ENCODE data around the gene ZCCHC14.
A peak's percentile ranks its signal among the peaks of the same experiment; 100 is the strongest.

ZCCHC14 gene

GRCh38 chr16:87474017-87474416 lies 18.8 kb downstream of the ZCCHC14 start:
- DNase-seq = no peak

GRCh38 chr16:87472935-87473334 lies 19.9 kb downstream of the ZCCHC14 start:
- DNase-seq = no peak

GRCh38 chr16:87472142-87472778 lies 20.6 kb downstream of the ZCCHC14 start:
- DNase-seq = no peak

- no peak for DNase-seq
Observed at GRCh38 chr16:87471278-87472141, 21.3 kb downstream of the ZCCHC14 start.

DNA sequence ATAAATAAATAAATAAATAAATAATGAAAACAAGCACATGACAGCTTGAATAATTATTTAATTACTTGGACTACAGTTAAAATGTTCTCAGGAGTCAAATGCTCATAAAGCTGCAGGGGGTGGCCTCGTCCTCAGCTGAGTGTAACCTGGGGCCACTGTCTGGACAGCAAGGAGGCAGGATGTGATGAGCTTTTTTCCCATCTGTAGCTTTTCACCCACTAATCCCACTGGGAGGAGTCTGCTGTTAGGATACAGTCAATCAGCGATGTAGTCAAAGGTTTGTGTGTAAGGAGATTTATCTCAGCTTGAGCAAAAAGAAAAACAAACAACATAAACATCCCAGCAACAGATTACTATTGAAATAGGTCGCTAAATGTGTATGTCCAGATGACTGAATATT lies 22.5 kb downstream of the ZCCHC14 start:
- no peak for DNase-seq

DNA sequence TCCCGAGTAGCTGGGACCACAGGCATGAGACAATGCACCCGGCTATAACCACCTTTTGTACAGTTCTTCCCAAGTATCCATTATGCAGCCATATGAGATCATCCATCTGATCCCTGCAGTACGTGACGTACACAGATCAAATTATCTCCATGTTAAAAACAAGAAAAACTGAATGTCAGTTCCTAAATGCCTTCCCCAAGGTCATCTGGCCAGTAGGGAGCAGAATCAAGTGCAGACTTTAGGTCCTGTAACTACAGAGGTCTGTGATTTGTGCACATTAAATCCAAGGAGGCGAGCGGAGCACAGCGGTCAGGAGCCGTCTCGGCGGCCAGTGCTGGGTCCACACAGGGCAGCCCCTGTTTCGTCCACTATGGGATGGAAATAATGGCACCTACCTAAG lies 23.7 kb downstream of the ZCCHC14 start:
- no peak for DNase-seq

- no peak for DNase-seq
Observed at GRCh38 chr16:87468550-87468949, 24.3 kb downstream of the ZCCHC14 start.

- DNase-seq = no peak
Observed at GRCh38 chr16:87466975-87467501, 25.8 kb downstream of the ZCCHC14 start.

GRCh38 chr16:87465879-87466278 lies 26.9 kb downstream of the ZCCHC14 start:
- DNase-seq = no peak

DNA sequence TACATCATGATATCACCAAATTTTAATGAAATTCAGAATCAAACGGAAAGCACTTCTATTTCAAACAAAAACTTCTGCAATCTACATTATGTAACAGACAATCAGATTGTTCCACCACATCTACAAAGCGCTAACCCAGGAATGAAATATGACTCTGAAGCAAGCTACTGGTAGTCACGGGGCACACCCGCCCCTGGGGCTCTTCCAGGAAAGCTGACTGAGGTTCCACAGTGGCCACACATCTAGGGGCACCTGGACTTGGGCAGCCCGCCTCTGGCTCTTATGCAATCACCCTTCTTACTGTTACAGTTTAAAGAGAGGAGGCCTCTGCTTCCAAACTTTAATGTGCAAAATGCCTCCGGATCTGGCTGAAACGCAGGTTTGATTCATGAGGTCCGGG lies 27.5 kb downstream of the ZCCHC14 start:
- DNase-seq = no peak

DNA sequence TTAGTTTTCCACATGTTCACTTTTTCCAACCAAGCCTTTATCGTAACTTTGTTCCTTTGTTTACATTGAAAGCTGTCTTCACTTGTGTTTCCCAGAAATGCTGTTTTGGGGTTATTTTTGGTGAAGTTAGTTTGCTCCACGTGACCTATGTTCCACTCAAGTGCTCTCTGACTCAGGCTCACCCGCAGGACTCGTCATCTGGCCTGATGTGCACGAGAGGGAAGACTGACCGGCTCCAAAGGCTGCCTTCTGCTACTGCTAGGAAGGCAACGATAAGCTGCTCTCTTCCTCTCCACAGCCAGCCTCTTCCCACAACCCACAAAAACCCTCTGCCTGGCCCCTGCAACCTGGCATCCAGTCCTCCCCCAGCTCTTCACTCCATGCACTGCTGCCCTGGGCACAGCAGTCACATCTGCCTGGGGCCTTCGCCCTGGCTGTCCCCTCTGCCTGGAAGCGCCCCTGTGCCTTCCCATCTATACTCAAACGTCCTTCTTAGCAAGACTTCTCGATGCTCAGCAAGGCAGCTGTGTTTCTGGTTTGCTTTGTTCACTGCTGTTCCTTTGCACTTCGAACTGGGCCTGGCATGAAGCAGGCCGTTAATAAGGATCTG lies 28.0 kb downstream of the ZCCHC14 start:
- no peak for DNase-seq

GRCh38 chr16:87463722-87464690 lies 28.8 kb downstream of the ZCCHC14 start:
- no peak for DNase-seq

- DNase-seq = peak; percentile 89
Observed at GRCh38 chr16:87461466-87461991, 31.3 kb downstream of the ZCCHC14 start.

DNA sequence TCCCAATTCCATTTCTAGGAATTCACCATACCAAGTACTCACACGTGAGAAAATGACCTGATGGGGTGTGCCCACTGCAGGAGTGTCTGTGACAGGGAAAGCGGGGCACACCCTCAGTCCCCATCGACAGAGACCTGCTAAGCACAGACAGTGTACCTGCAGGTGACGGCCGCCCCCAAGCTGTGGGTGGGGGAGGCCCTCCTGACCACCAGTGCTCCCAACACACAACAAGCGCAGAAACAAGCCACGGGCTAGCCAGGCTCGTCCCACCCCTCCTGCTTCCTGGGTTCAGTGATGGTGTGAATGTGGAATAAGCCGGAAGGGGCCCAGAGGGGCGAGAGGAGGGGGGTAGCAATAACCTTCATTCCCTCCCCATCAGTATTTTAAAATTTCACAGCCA lies 31.9 kb downstream of the ZCCHC14 start:
- no peak for DNase-seq

- no peak for DNase-seq
Observed at GRCh38 chr16:87459833-87460232, 33.0 kb downstream of the ZCCHC14 start.

DNA sequence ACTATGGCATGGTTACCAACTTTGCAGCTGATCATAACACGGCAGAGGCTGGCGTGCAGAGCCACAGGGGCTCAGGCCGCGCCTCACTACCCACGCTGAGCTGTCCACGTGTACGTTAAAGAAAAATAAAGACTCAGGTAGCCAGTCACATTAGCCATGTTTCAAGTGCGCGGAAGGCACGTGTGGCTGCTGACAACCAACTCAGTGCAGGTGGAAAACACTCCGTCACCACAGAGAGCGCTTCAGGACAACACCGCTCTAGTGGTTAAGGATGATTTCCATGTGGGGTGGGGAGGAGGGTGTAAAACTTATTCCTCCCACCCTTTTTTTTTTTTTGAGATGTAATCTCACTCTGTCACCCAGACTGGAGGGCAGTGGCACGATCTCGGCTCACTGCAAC lies 33.8 kb downstream of the ZCCHC14 start:
- DNase-seq = no peak

DNA sequence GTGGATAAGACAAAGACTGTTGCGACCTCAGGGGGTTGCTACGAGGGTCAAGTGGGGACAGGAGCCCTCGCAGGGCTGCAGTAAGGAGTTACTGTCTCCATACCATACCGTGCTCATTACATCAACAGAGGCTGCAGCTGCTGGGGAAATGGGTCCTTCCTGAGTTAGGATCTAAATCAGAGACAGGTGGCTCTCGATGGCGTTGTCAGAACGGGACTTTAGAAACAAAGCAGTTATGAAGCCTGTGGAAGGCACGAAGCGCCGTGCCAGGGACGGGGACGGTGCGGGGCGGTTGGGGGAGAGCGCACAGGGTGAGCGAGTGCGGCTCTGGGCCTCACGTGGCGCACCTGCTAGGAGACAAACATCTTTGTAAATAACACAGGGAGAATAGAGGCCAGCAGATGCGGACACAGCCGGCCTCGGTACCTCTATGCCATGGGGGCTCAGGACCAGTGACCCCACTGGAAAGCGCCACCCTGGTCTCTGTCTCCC lies 34.4 kb downstream of the ZCCHC14 start:
- no peak for DNase-seq

DNA sequence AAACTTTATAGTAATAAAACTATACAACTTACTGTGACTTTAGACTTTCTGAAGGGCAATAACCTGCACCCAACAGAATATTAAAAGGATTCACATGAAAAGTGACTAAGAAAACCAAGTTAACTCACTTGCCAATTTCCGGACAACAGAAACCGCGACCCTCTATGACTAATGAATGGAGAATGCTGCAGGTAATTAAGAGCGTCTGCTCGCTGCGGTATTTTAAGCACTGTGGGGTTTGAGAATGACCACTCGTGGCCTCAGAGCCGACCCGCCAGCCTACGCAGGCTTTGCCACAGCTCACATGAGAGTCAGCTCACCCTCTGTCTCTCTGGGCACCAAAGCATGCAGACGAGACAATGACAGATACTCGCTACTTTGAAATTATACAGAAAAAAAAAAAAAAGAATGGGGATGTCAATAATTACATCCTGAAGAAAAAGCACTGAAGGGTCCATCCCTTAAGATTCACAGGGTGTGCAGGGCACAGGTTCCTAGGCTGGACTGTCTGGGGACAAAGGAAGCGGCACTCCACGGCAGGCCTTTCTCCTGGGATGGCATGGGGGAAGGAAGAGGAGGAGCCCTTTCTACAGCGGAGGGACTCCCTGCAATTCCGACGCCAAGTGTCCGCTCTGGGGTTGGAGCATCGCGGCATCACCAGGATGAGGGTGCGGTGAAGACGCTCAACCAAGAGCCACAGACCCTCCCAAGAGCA lies 35.0 kb downstream of the ZCCHC14 start:
- DNase-seq = no peak

- DNase-seq = no peak
Observed at GRCh38 chr16:87457061-87457611, 35.7 kb downstream of the ZCCHC14 start.

DNA sequence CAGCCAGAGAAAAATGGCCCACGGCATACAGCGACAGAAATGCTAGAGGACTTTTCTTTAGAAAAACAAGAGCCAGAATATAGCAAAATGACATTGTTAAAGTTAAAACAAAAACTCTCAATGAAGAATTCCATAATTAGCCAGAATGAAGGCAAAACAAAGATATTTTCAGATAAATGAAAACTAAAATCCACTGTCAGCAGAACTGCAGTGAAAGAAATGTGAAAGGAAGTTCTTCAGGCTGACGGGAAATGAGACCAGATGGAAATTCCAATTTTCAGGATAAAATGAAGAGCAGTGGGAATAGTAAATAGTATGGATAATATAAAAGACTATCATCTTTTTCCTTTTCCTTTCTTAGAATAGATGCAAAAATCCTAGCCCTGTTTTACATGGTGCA lies 38.4 kb downstream of the ZCCHC14 start:
- no peak for DNase-seq

- DNase-seq = no peak
Observed at GRCh38 chr16:87453326-87453725, 39.5 kb downstream of the ZCCHC14 start.
